Naive B cell (primary cell): ENCODE measurements around the gene RPL35A. TPM values are rescaled to one million over a fixed set of nuclear protein-coding genes. Genes with fewer than 3 reads are reported as not detected.
"Not testable (repeated sequence)": the region's sequence is repeated elsewhere in the genome, so short reads cannot be mapped to it uniquely, and the experiment has no call there.

Source experiments
- ATAC-seq, 2 donors: fragments of 150-1000 bp; cut with Tn5 transposase; 2 replicates each; pipeline ENCODE4 v1.10.0; 2021; ENCODE audit warnings: low read depth in 2 of 2, mild to moderate bottlenecking in 2 of 2, moderate library complexity in 2 of 2
- DNase-seq: peaks from one replicate; pipeline ENCODE4 v3.0.0; 2022
- H3K27ac Mint-ChIP-seq, 6 donors: one replicate each; pipeline ENCODE4 v1.8.0; 2020 to 2022; ENCODE audit warnings: mild to moderate bottlenecking in 6 of 6, mixed read lengths in 6 of 6, moderate library complexity in 5 of 6, inconsistent platforms in 2 of 6
- H3K27me3 Mint-ChIP-seq, 3 donors: one replicate each; pipeline ENCODE4 v1.8.0; 2021 to 2022; ENCODE audit warnings: mixed read lengths in 3 of 3, mild to moderate bottlenecking in 1 of 3
- H3K36me3 Mint-ChIP-seq, 2 donors: one replicate each; pipeline ENCODE4 v1.8.0; 2020 to 2022; ENCODE audit warnings: mixed read lengths in 2 of 2, inconsistent platforms in 1 of 2, mild to moderate bottlenecking in 1 of 2
- H3K4me1 Mint-ChIP-seq, 3 donors: one replicate each; pipeline ENCODE4 v1.8.0; 2020 to 2022; ENCODE audit warnings: mixed read lengths in 3 of 3, inconsistent platforms in 1 of 3, mild to moderate bottlenecking in 1 of 3, moderate library complexity in 1 of 3
- H3K4me3 Mint-ChIP-seq, 8 donors: one replicate each; pipeline ENCODE4 v1.8.0; 2020 to 2022; ENCODE audit warnings: mild to moderate bottlenecking in 8 of 8, mixed read lengths in 8 of 8, moderate library complexity in 8 of 8, inconsistent platforms in 2 of 8
- H3K9me3 Mint-ChIP-seq, 7 donors: one replicate each; pipeline ENCODE4 v1.8.0; 2020 to 2022; ENCODE audit warnings: mixed read lengths in 7 of 7, mild to moderate bottlenecking in 5 of 7, inconsistent platforms in 2 of 7, moderate library complexity in 1 of 7
- polyA plus RNA-seq, 6 donors: library from polyadenylated mRNA; unstranded; fragments of 300-500 nt; fragmentation: Illumina TruSeq; gene quantifications; one replicate each; pipeline ENCODE4 v1.2.3, GENCODE V29; 2021; ENCODE audit warnings: low read depth in 6 of 6

Gene RPL35A
- polyA plus RNA-seq, 6 donors from 2014 or later, result 928 to 1,990 (median 1,827) TPM

DNA sequence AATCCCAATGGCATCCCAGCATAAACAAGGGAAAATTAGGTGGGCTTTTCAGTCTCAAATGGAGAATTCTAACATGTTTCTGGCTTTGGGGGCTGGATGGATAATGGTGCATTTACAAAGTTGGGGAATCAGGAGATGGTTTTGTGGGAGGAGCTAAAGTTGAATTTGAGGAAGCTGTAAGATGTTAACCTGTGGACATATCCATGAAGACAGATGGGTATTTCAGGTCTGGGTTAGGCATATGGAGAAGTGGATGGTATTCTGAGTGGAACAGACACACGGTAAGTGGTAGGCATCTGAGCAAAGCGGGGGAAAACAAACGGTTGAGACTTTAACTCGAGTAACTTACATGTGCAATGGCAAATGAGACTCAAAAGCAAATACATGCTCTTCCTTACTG, 8.4 kb downstream of the RPL35A start:
- ATAC-seq, result no peak
- no peaks in the 10 kb centered on the region for H3K9me3 Mint-ChIP-seq
- DNase-seq, result no peak
- peaks cover 9 to 11% of the 10 kb centered on the region in 2 donors for H3K36me3 Mint-ChIP-seq
- H3K4me3 Mint-ChIP-seq, result peak overlapping the region in 6 of 8 donors; percentile 29 to 82 (median 67)
- peak overlapping the region in 2 of 6 donors; percentile 0 to 88 for H3K27ac Mint-ChIP-seq
- peaks cover 33 to 41% (median 39%) of the 10 kb centered on the region in 3 donors for H3K4me1 Mint-ChIP-seq
- no peaks in the 10 kb centered on the region for H3K27me3 Mint-ChIP-seq

DNA sequence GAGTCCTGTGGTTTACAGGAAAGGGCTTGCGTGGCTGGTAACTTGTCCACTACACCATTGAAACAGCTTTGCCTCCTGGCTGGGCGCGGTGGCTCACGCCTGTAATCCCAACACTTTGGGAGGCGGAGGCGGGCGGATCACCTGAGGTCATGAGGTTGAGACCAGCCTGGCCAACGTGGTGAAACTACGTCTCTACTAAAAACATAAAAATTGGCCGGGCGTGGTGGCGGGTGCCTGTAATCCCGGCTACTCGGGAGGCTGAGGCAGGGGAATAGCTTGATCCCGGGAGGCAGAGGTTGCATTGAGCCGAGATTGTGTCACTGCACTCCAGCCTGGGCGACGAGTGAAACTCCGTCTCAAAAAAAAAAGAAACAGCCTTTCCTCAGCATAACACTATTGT, 8.9 kb downstream of the RPL35A start:
- not testable (repeated sequence) for ATAC-seq, DNase-seq, H3K36me3 Mint-ChIP-seq, H3K9me3 Mint-ChIP-seq, H3K27me3 Mint-ChIP-seq
- Mint-ChIP-seq H3K27ac (peak overlapping the region in 2 of 6 donors; percentile 86 to 88), H3K4me3 (peak overlapping the region in 7 of 8 donors; percentile 29 to 82 (median 62)), H3K4me1 (peaks cover 28 to 36% (median 36%) of the 10 kb centered on the region in 3 donors)

DNA sequence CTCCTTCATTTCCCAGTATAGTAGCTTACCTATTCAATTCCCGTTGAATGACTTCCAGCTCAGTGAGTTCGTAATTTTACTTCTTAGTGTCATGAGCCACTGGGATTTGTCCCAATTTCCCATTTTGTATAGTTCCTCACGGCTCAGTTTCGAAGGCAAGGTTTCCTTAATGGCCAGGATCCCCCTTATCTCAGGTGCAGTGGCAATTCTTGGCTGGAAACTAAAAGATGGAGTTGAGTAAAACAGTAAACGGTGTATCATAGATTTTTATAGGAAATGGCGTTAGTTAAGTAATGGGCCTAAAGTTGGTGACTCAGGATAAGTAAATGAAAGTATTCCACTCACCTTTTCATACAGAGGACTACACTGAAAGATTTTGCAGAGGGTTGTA, 9.5 kb downstream of the RPL35A start:
- ATAC-seq (no peak), DNase-seq (no peak)
- peaks cover 24 to 32% (median 31%) of the 10 kb centered on the region in 3 donors for H3K4me1 Mint-ChIP-seq
- peak overlapping the region; percentile 27 to 98 (median 91) for H3K27ac Mint-ChIP-seq
- no peaks in the 10 kb centered on the region for H3K27me3 Mint-ChIP-seq
- H3K4me3 Mint-ChIP-seq, result peak overlapping the region; percentile 87 to 94 (median 92)
- H3K36me3 Mint-ChIP-seq, result no peaks in the 10 kb centered on the region
- H3K9me3 Mint-ChIP-seq, result no peaks in the 10 kb centered on the region

DNA sequence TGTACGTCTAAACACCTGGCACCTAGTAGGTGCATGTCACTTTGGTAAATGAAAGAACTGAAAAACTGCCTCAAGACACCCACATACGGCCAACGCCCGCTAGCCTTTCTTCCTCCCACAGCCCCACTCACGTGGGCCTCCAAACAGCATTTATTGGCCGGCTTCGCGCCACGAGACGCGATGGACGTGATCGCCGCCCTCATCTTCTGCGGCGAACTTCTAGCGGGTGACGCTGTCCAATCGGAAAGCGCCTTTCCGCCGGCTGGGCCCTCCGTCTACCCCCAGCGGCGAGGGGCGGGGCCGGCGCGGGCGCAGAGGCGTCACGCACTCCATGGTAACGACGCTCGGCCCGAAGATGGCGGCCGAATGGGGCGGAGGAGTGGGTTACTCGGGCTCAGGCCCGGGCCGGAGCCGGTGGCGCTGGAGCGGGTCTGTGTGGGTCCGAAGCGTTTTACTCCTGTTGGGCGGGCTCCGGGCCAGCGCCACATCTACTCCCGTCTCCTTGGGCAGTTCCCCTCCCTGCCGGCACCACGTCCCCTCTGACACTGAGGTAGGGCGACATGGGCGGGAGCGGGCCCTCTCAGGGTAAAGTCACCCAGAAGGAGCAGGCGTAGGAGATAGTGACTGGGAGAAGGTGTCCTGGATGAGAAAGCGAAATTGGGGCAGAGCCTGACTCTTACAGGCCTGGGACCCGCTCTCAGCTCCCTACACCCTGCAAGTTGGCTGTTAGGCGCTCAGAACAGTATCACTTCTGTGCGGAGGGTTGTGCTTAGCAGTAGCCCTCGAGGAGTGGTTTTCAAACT, 10.1 kb downstream of the RPL35A start, which contains the start of gene LMLN:
Gene LMLN (plus strand): TSS at position 327 of the 803 bp plus-strand sequence. CDS start 29 bp downstream, at position 356.
- peak within 1 kb of the TSS; percentile 87 to 94 (median 92) for H3K4me3 Mint-ChIP-seq
- DNase-seq (peak; percentile 96), ATAC-seq (peak; percentile 91 to 95)
- H3K27ac Mint-ChIP-seq, result peak within 1 kb of the TSS; percentile 27 to 98 (median 91)
- no peaks in the 10 kb centered on the region for H3K27me3 Mint-ChIP-seq
- peaks cover 24 to 31% (median 31%) of the 10 kb centered on the region in 3 donors for H3K4me1 Mint-ChIP-seq
- no peaks in the 10 kb centered on the region for H3K36me3 Mint-ChIP-seq
- H3K9me3 Mint-ChIP-seq, result no peaks in the 10 kb centered on the region

DNA sequence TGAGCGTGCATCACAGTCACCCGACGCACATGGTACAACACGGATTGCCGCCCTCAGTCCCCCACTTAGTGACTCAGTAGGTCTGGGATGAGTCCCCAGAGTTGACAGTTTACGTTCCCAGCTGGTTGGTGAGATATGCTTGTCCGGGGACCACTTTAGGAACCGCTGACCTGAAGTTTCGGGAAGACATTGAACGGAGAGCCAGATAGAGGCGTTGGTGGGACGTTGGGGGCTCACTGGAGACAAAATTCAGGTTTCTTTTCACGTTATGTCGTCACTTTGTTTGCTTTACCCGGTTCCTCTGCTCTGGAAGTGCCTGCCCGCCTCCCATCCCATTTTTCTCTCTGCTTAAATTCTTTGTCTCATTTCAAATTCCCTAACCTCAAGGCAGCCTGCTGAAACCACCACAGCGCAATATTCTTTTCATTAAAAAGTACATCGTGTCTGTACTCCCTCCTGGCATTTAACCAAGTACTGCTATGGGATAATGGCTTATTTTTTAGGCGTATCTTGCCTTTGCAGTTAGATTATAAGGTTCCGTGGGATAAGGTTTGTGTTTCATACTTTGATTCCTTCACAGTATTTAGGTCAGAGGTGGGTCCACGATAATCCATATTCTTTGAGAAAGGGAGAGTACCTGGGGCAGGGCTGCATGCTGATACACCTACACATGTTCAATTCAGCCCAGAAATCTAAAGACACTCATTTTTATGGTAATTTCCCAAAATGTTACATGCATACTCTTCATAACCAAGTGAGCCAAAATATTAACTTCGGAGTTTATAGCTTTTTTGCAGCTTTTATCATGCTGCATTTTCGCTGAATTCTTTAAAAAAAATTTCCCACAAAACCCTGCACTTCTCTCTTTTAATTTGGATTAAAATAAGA, 10.9 kb downstream of the RPL35A start:
- ATAC-seq (no peak), DNase-seq (no peak)
- Mint-ChIP-seq H3K4me3 (peak overlapping the region; percentile 87 to 94 (median 92)), H3K27ac (peak overlapping the region; percentile 27 to 97 (median 91)), H3K4me1 (peaks cover 24 to 31% (median 31%) of the 10 kb centered on the region in 3 donors), H3K36me3 (no peaks in the 10 kb centered on the region), H3K27me3 (no peaks in the 10 kb centered on the region), H3K9me3 (no peaks in the 10 kb centered on the region)

DNA sequence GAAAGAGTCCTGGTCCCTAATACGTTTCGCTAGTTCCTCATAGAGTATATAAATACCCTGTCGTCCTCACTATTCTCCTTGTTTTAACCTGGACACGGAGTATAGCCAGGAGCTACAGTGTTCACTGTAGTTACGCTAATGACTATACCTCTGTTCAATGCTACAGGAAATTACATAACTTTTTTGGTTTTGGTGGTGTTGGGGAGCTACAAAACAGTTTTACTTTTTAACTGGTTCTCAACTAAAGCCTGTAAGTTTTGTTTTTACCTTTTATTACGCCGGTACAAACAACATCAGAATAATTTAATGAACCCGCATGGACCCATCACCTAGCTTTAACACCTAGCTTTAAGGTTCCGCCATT, 11.6 kb downstream of the RPL35A start:
- H3K4me1 Mint-ChIP-seq, result peaks cover 24 to 31% (median 31%) of the 10 kb centered on the region in 3 donors
- no peak for DNase-seq
- no peaks in the 10 kb centered on the region for H3K36me3 Mint-ChIP-seq
- H3K9me3 Mint-ChIP-seq, result peaks cover 0 to 2% (median 0%) of the 10 kb centered on the region in 7 donors
- no peaks in the 10 kb centered on the region for H3K27me3 Mint-ChIP-seq
- peak overlapping the region in 1 of 6 donors; percentile 44 for H3K27ac Mint-ChIP-seq
- no peak for ATAC-seq
- H3K4me3 Mint-ChIP-seq, result peak overlapping the region in 4 of 8 donors; percentile 49 to 87 (median 78)

GRCh38 chr3:197963019-197963637, 13.1 kb downstream of the RPL35A start:
- peaks cover 0 to 13% of the 10 kb centered on the region in 2 donors for H3K36me3 Mint-ChIP-seq
- no peak for DNase-seq
- H3K4me3 Mint-ChIP-seq, result peak overlapping the region in 3 of 8 donors; percentile 39 to 44 (median 42)
- peaks cover 3 to 12% (median 9%) of the 10 kb centered on the region in 7 donors for H3K9me3 Mint-ChIP-seq
- no peaks in the 10 kb centered on the region for H3K27me3 Mint-ChIP-seq
- ATAC-seq, result no peak
- H3K4me1 Mint-ChIP-seq, result peaks cover 21 to 26% (median 26%) of the 10 kb centered on the region in 3 donors
- peak overlapping the region in 1 of 6 donors; percentile 47 for H3K27ac Mint-ChIP-seq

- not testable (repeated sequence) for H3K4me3 Mint-ChIP-seq, H3K27me3 Mint-ChIP-seq, H3K4me1 Mint-ChIP-seq, H3K27ac Mint-ChIP-seq, ATAC-seq, DNase-seq
- peaks cover 7 to 18% of the 10 kb centered on the region in 2 donors for H3K36me3 Mint-ChIP-seq
- peaks cover 4 to 28% (median 12%) of the 10 kb centered on the region in 7 donors for H3K9me3 Mint-ChIP-seq
Observed at GRCh38 chr3:197967337-197967989, 17.5 kb downstream of the RPL35A start.

DNA sequence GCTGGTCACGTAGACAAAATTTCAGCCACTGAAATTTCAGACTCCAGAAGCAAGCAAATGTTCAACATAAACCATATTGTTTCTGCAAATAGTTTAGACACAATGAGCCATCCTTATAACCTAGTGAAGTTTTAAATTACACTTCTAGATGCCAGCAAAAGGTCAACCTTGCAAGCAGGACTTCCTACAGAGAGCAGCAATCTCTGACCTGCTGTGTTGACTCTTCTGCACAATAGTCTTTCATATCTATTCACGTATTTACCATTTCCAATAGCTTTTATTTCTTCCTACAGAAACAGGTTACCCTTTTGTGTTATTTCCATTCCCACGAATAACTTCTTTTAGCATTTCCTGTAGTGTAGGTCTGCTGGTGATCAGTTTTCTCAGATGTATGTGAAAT, 20.6 kb downstream of the RPL35A start:
- no peak overlapping the region for H3K27ac Mint-ChIP-seq
- no peak for ATAC-seq
- H3K36me3 Mint-ChIP-seq, result peaks cover 9 to 24% of the 10 kb centered on the region in 2 donors
- H3K4me3 Mint-ChIP-seq, result no peak overlapping the region
- DNase-seq, result no peak
- H3K4me1 Mint-ChIP-seq, result no peaks in the 10 kb centered on the region
- peaks cover 4 to 33% (median 15%) of the 10 kb centered on the region in 7 donors for H3K9me3 Mint-ChIP-seq
- H3K27me3 Mint-ChIP-seq, result peaks cover 4 to 8% (median 6%) of the 10 kb centered on the region in 3 donors

- ATAC-seq (no peak), DNase-seq (no peak)
- peaks cover 0 to 17% (median 6%) of the 10 kb centered on the region in 7 donors for H3K9me3 Mint-ChIP-seq
- no peaks in the 10 kb centered on the region for H3K4me1 Mint-ChIP-seq
- no peak overlapping the region for H3K27ac Mint-ChIP-seq
- H3K36me3 Mint-ChIP-seq, result peaks cover 9 to 11% of the 10 kb centered on the region in 2 donors
- no peak overlapping the region for H3K4me3 Mint-ChIP-seq
- H3K27me3 Mint-ChIP-seq, result peaks cover 4 to 8% (median 6%) of the 10 kb centered on the region in 3 donors
Observed at GRCh38 chr3:197974016-197974415, 24.0 kb downstream of the RPL35A start.

GRCh38 chr3:197975311-197975710, 25.3 kb downstream of the RPL35A start:
- no peak overlapping the region for H3K27ac Mint-ChIP-seq
- H3K4me1 Mint-ChIP-seq, result no peaks in the 10 kb centered on the region
- peaks cover 9 to 11% of the 10 kb centered on the region in 2 donors for H3K36me3 Mint-ChIP-seq
- H3K4me3 Mint-ChIP-seq, result no peak overlapping the region
- peaks cover 0 to 17% (median 6%) of the 10 kb centered on the region in 7 donors for H3K9me3 Mint-ChIP-seq
- no peak for ATAC-seq
- DNase-seq, result no peak
- peaks cover 4 to 8% (median 6%) of the 10 kb centered on the region in 3 donors for H3K27me3 Mint-ChIP-seq

GRCh38 chr3:197983076-197983475, 33.1 kb downstream of the RPL35A start:
- DNase-seq, result no peak
- Mint-ChIP-seq H3K4me1 (peaks cover 5 to 8% (median 6%) of the 10 kb centered on the region in 3 donors), H3K27ac (peak overlapping the region in 2 of 6 donors; percentile 71 to 86), H3K36me3 (no peaks in the 10 kb centered on the region), H3K4me3 (no peak overlapping the region), H3K27me3 (no peaks in the 10 kb centered on the region), H3K9me3 (no peaks in the 10 kb centered on the region)
- no peak for ATAC-seq
